ENCODE data around the gene PRXL2C.
"Not testable (repeated sequence)": the region's sequence is repeated elsewhere in the genome, so short reads cannot be mapped to it uniquely, and the experiment has no call there.

The PRXL2C gene

DNA sequence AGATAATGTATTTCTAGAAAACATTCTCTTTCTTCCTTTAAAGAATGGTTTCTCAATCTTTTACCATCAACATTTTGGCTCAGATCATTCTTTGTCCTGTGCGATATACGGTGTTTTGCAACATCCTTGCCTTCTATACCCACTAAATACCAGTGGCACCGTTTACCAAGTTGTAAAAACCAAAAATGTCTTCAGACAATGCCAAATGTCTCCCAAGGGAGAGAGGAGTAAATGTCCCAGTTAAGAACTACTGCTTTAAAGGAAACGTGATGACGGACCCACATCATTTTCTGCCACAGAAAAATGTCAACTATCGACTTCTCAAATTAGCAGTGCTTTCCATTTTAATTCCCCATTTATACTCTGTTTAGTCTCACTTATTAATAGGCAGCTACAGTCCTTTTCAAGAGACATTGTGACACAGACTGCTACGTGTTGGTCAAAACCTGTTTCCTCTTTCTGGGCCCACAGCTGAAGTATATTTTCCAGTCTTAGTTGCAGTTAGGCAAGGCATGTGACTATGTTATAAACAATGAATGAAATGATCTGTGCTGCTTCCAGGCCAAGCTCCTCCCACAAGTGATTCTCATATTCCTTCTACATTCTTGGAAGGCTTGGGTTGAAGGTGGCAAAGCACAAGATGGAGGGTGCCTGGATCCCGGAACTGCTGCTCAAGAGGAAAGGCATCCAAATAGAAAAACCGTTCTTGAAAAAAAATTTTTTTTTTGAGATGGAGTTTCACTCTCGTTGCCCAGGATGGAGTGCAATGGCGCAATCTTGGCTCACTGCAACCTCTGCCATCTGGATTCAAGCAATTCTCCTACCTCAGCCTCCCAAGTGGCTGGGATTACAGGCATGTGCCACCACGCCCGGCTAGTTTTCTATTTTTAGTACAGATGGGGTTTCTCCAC is 8.8 kb downstream of the PRXL2C start:
- DNase-seq: no peak

DNA sequence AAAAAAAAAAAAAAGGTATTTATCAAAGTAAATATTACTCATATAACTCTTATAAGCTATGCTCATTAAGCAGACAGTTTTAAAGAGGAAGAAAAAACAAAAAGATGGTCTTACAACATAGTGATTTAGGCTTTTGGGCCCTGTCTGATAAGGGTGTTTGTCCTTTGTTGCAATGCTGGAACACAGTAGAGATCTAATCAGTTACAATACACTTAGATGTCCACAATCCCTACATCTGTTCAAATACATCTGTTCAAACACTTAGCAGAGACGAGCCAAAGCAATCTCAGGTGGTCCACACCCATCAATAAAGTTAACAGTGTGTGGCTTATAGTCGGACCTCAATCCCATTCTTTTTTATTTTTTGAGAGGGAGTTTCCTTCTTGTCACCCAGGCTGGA is 11.0 kb downstream of the PRXL2C start:
- no peak for DNase-seq

DNA sequence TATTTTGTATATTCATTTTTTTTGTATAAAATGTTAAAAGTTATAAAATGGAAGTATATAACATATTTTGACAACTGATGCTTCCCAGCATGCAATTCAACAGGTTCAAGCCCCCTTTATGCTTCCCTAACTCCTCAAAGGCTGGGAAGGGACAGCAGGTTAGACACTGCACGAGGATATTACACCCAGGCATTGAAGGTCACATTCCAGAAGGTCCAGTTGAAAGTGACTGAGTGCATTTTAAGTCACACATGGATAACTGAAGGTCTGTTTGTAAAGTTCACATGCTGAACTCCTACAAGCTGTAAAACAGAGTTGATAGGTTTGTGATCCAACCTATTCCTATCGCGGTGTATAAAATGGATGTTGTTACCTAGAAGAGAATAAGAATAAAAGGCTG is 13.6 kb downstream of the PRXL2C start:
- no peak for DNase-seq

DNA sequence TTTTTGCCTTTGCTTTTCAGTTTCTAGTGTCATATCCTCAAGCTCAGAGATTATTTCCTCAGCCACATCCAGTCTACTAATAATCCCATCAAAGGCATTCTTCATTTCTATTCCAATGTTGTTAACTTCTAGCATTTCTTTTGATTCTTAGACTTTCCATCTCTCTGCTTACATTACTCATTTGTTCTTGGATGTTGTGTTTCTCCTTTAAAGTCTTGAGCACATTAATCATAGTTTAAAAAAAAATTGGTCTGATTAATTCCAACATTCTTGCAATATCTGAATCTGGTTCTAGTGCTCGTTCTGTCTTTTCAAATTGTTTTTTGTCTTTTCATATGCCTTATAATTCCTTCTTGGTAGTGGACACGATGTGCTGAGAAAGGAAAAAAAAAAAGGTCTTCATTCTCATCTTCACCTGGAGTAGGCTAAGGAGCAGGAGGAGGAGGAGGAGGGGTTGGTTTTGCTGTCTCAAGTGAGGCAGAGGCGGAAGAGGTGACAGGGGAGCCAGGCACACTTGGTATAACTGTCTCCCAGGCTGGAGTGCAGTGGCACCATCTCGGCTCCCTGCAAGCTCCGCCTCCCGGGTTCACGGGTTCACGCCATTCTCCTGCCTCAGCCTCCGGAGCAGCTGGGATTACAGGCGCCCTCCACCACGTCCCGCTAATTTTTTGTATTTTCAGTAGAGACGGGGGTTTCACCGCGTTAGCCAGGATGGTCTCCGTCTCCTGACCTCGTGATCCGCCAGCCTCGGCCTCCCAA is 16.3 kb downstream of the PRXL2C start:
- no peak for DNase-seq

DNA sequence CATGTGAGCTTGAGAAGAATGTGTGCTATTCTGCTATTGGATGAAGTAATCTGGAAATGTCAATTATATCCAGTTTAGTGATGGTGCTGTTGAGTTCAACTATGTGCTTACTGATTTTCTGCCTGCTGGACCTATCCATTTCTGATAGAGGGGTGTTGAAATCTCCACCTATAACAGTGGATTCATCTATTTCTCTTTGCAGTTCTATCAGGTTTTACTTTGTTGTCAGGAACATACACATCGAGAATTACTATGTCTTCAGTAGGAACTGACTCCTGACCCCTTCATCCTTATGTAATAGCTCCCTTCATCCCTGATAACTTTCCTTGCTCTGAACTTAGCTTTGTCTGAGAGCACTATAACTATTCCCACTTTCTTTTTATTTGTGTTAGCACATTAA is 18.7 kb downstream of the PRXL2C start:
- DNase-seq: no peak

- not testable (repeated sequence) for DNase-seq
Observed at GRCh38 chr9:96633579-96633978, 21.5 kb downstream of the PRXL2C start.

DNA sequence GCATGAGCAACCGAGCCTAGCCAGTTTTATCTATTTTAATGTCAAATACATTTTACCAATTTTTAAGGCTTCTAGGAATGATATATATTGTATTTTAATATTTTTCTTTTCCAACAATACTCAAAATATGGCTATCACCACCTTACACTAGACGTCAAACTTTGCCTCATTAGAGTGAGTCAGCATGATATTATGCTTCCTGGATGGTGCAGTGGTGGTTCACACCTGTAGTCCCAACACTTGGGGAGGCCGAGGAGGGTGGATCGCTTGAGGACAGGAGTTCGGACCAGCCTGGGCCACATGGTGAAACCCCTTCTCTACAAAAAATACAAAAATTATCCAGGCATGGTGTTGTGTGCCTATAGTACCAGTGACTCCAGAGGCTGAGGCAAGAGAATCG is 28.2 kb downstream of the PRXL2C start:
- no peak for DNase-seq

GRCh38 chr9:96621618-96622017 is 33.5 kb downstream of the PRXL2C start:
- DNase-seq: no peak

- DNase-seq: no peak
Observed at GRCh38 chr9:96620832-96621269, 34.3 kb downstream of the PRXL2C start.

DNA sequence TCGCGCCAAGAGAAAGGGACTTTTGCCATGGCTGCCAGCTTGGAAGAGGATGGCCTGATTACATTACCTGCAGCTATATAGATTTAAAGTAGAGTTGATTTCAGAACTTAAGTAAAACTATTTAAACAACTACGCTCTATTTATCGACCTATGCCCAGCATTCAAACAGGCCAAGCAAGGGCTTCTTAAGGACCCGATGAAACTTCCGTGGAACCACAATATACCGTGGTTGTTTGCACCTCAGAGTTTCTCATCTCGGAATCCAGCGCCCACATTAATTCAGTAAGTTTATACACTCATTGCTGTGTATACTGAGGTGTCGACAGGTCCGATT is 35.0 kb downstream of the PRXL2C start:
- DNase-seq: no peak

- DNase-seq: peak; percentile 76
Observed at GRCh38 chr9:96619491-96620180, 35.5 kb downstream of the PRXL2C start, which contains the start of gene CDC14B. Gene CDC14B, minus strand, starts transcription at chr9:96619843. Its CDS starts 465 bp downstream, at chr9:96619378.

DNA sequence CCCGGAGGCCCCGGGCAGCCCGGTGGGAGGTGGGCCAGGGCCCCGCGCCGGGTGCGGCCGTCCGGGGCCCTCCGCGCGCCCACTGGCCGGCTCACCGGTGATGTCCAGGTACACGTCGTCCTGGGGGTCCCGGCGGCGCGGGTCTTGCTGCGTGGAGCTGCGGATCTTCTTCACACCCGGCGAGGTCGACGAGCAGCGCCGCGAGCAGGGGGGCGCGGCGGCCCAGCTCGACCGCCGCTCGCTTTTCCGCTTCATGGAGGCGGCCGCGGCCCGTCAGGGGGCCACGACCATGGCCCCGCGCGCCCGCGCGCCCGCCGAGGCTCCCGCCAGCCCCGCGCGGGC is 36.0 kb downstream of the PRXL2C start:
- no peak for DNase-seq

- peak; percentile 27 for DNase-seq
Observed at GRCh38 chr9:96618209-96619123, 36.7 kb downstream of the PRXL2C start.

DNA sequence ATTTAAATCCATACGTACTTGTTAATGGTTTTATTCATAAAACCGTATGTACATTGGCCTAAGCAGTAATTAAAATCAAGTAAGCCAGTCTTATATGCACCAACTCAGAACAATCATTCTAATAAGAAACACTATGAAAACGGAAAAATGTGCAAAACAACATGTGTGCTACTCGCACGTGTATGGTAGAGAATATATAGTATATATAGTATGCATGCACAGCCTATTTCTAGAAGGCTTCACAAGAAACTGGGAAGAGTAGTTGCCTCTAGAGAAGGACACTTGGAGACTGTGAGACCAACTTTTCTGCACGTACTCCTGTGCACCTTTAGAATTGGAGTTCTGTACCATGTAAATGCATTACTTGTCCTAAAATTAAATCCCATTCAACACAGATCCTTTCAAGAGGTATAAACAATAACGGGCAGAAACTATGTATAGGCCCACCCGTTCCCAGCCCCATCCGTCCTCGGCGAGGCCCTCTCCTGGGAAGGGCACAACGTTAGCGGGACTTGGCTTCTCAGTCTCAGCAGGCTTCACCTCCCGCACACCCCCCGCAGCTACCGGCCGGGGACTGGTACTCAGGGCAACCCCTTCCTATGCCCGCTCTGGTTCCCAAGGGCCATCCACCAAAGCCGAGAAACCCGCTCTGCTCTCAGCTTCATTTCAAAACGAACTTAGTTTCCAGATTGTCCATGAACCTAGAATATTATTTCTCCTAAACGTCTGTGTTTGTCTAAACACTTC is 37.5 kb downstream of the PRXL2C start:
- no peak for DNase-seq

- no peak for DNase-seq
Observed at GRCh38 chr9:96616817-96617438, 38.2 kb downstream of the PRXL2C start.

DNA sequence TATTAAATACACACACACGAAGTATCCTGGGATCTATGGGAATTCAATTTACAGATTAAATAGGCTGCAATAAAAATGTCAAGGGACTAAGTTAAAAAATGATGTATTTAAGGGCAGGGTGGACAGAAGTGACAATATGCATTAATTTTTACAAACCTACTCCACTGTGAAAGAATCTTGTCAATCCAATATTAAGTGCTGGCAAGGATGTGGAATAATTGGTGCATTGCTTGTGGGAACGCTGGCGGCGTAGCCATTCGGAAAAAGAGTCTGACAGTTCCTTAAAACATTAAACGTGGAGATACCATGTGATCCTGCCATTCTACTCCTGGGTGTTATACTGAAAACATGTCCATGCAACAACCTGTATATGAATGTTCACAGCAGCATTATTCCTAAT is 39.7 kb downstream of the PRXL2C start:
- no peak for DNase-seq

DNA sequence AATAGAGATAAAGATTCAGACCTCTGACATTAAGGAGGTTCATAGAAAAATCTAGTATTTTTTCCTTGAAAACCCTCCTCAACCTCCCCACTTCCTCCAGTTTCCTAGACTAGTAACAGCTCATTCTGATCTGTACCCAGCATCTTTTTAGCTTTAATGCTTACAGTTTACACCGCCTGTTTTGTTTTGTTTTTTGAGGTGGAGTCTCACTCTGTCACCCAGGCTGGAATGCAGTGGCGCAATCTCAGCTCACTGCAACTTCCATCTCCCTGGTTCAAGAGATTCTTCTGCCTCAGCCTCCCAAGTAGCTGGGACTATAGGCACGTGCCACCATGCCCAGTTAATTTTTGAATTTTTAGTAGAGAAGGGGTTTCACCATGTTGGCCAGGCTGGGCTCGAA is 40.5 kb downstream of the PRXL2C start:
- not testable (repeated sequence) for DNase-seq

DNA sequence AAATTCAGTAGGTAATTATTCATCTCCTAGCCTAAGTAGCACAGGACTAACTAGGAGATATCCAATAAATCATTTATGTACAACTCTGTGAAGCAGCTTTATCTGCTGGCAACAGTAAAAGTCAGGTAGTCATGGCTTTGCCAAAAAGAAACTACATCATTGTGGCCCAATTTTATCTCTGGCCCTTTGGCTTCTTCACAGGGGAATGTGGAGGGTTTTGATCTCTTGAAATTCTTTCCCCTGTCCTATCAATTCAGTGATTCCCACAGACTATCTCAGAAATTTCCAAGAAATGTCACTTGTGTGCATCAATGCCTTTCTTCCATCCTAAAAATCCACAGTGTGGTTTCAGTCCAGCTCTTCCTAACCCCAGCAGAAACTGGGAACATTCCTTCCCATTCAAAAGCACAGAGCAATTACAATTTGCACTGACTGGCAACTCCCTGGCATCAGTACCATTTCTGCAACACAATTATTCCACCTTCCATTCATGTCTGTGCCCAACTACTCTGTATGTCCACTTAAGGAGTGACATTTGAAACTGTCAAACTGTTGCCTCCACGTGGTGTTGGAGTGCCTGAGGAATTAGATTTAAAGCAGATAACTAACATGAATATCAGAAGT is 42.0 kb downstream of the PRXL2C start:
- DNase-seq: no peak

- no peak for DNase-seq
Observed at GRCh38 chr9:96612105-96612965, 42.8 kb downstream of the PRXL2C start.

GRCh38 chr9:96611302-96611701 is 43.8 kb downstream of the PRXL2C start:
- no peak for DNase-seq

Measured in activated naive CD4-positive, alpha-beta T cell treated with Interleukin-2 at 50 U/mL for 16 hours (primary cell).